HG03159 (cell line): ENCODE data around the gene AGTRAP.

Source experiments
- ATAC-seq: cut with Tn5 transposase; IDR thresholded peaks from one replicate; pipeline ENCODE4 v1.9.1; 2021; ENCODE audit warnings: mild to moderate bottlenecking, moderate library complexity; ENCODE audit not compliant: unreplicated experiment

AGTRAP gene

DNA sequence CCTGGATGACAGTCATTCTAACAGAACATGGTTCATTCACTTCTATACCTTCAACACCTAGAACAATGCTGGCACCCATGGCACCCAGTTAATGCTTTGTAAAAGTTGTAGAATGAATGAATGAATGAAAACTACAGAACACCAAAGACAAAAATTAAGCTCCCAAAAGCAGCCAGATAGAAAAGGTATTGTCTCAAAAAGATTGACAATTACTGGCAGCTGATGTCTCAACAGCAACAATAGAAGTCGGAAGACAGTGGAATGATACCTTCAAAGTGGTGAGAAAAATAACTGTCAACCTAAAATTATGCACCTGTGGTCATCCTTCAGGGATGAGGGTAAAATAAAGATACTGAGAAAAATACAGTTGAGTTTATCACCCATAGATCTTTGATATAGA, 21.1 kb downstream of the AGTRAP start:
- no peak for ATAC-seq

DNA sequence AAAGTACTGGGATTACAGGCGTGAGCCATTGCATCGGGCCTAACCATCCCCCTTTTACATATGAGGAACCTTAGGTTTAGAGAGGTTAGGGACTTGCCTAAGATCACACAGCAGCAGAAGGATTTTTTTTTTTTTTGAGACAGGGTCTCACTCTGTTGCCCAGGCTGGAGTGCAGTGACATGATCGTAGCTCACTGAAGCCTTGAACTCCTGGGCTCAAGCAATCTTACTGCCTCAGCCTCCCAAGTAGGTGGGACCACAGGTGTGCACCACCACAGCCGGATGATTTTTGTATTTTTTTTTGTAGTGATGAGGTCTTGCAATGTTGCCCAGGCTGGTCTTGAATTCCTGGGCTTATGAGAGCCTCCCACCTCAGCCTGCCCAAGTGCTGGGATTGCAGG, 23.9 kb downstream of the AGTRAP start:
- ATAC-seq, result no peak

DNA sequence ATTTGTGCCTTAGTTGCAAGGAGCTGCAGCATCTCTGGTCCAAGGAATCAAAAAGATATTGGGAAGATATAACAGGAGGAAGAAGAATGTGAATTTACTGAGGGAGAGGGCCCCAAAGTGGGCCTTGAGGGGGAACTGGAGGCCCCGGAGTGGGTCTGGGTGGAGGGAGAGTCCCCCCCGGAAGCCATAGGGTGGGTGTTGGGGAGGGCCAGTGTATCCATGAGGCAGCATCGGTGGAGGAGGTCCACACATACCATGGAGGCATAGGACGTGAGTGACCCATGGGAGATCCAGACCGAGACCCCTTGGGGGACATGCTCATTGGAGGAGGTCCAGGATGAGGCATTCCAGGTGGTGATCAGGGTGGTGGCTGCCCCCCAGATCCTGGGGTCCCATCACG, 25.3 kb downstream of the AGTRAP start:
- no peak for ATAC-seq

DNA sequence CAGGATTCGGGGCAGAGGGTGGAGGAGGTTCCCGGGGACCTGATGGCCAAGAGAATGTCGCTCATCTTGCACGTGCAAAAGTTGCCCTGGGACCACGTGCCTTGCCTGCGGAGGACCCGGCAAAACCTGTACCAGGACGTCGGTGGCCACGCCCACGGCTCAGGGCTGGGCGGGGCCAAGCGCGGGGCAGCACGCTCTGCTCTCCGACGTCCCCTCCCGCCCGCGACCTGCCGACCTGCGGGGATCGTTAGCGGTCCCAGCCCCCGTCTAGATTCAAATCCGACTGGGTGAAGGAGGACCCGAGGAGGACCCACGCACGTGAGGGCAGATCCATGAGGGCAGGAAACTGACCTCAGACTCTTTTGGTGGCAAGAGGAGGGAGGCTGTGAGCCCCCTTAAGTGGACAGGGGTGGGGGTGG, 26.1 kb downstream of the AGTRAP start, which contains the start of gene C1orf167:
Gene C1orf167 (plus strand): TSS at position 206 of the 419 bp plus-strand sequence. CDS start 2,208 bp downstream, outside the sequence.
- ATAC-seq, result no peak

- no peak for ATAC-seq
Observed at GRCh38 chr1:11764115-11764514, 28.2 kb downstream of the AGTRAP start.

- no peak for ATAC-seq
Observed at GRCh38 chr1:11764519-11764918, 28.6 kb downstream of the AGTRAP start.

DNA sequence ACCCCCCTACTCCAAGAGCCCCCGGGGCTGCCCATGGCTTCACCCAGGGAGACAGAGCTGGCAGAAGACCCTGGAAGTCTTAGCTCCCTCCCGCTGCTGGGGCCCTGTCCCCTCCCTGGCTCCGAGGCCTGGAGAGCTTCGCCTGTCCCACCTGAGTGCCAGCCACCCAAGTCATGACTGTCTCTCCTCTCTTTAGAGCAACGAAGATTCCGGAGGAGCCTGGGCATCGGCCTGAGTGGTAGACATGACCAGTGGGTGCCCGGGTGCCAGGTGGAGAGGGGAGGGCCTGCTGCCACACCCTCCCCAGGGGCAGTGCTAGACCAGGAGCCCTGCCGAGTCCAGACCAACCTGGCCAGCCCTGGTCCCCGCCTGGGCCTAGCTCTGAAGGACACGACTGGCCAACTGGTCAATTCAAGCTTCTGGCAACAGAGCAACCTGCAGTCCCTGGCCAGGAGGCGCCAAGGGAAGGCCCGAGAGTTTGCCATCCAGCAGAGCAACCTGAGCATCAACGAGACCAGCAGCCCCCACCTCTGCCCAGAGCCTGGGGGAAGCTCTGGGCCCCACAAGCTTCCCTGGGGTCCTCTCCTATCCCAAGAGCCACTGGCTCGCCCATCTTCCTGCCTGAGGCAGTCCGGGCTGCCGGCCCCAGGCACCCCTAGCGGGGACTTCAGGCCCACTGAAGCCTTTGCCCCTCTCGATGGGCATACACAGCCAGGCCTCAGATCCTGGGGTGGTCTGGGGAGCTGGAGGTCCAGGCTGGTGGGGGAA, 29.9 kb downstream of the AGTRAP start:
- no peak for ATAC-seq

GRCh38 chr1:11766429-11766776, 30.5 kb downstream of the AGTRAP start:
- no peak for ATAC-seq

- no peak for ATAC-seq
Observed at GRCh38 chr1:11767922-11768704, 32.2 kb downstream of the AGTRAP start.

- no peak for ATAC-seq
Observed at GRCh38 chr1:11768821-11769220, 32.9 kb downstream of the AGTRAP start.

- ATAC-seq, result no peak
Observed at GRCh38 chr1:11769274-11769673, 33.3 kb downstream of the AGTRAP start.

DNA sequence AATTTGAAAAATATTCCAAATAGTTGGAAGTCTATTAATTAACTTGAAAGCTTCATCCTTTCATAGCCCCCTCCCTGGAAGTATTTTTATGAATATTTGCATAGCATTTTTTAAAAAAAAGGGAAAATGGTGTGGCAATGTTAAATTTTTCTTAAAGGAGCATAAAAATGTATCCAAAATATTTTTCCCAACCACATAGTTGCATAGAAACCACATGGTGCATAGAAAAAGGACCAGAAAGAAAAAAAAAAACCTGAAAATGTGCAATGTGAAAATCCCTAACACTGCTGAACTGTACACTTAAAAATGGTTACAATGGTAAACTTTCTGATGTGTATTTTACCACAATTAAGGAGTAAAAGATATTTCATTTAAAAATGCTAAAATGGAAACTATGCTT, 34.1 kb downstream of the AGTRAP start:
- ATAC-seq, result no peak

- no peak for ATAC-seq
Observed at GRCh38 chr1:11771481-11772043, 35.6 kb downstream of the AGTRAP start.

- ATAC-seq, result no peak
Observed at GRCh38 chr1:11772458-11772857, 36.5 kb downstream of the AGTRAP start.

GRCh38 chr1:11774753-11775152, 38.8 kb downstream of the AGTRAP start:
- no peak for ATAC-seq

DNA sequence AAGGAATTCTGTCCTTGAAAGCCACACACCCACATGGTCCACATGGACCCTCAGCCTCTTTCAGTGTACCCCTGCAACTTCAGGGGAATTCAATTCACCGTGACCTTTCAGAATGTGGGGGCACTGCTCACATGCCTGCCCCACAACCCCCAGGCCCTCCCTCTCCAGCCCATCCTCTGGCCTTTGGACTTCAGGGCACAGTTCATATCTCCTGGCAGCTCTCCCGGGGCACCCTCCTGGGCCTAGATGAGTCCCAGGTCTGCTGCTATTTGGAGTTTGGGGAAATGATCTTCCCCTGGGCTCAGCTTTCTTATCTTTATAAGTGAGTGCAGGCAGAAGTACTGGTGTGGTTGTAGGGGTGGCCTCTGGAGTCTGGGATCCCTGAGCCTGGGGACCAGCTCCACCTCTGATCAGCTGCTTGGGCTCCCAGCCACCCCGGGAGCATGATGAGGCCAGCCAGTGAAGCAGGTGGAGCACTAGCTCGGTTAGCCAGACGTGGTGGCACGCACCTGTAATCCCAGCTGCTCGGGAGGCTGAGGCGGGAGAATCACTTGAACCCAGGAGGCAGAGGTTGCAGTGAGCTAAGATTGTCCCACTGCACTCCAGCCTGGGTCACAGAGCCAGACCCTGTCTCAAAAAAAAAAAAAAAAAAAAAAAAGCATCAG, 41.9 kb downstream of the AGTRAP start:
- ATAC-seq, result no peak

DNA sequence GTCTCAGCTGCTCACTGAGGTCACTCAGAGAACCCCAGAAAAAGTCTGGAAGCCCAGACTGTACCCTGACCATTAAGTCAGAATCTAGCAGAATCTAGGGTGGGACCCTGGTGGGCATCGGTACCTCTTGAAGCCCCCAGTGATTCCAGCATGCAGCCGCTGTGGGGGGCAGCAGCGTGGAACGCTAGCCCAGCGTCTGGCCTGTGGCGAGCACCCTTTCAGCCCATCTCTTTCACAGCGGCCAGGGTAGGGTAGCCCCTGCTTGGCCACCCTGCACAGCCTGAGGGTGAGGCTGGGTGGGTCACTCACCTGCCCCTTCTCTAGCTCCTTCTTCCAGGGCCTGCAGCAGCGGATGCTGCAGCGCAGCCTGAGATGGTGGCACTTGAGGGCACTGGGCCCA, 42.4 kb downstream of the AGTRAP start:
- no peak for ATAC-seq

DNA sequence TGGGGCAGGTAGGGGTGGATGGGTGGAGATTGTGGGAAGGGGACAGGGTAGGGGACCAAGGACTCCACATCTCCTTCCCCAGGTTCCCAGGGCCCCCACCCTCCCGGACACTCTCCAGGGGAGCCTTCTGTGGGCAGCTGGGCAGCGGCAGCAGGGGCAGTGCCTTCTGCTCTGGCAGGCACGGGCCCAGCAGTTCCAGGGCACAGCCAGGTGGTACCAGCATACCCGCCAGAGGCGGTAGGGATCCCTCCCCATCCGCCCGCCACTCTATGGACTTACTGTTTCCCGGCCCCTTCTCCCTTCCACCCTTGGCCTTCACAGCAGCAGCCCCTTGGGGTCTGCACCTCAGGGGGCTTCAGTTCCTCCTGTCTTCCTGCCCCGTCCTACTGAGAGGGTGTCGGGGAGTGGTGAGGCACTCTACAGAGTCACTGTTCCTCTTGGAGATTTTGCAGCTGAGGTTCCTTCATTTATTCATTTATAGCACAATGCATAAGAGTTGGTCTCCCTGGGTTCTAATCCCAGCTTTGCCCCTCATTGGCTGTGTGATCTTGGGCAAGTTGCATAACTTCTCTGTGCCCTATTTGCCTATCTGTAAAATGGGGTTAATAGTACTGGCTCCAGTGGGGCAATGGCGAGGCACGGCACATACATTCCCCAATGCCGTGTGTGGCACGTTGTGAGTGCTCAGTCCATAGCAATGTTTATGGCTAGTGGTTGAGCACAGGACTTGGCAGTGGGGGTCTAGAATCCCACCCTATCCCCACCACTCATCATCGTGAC, 43.1 kb downstream of the AGTRAP start:
- no peak for ATAC-seq

DNA sequence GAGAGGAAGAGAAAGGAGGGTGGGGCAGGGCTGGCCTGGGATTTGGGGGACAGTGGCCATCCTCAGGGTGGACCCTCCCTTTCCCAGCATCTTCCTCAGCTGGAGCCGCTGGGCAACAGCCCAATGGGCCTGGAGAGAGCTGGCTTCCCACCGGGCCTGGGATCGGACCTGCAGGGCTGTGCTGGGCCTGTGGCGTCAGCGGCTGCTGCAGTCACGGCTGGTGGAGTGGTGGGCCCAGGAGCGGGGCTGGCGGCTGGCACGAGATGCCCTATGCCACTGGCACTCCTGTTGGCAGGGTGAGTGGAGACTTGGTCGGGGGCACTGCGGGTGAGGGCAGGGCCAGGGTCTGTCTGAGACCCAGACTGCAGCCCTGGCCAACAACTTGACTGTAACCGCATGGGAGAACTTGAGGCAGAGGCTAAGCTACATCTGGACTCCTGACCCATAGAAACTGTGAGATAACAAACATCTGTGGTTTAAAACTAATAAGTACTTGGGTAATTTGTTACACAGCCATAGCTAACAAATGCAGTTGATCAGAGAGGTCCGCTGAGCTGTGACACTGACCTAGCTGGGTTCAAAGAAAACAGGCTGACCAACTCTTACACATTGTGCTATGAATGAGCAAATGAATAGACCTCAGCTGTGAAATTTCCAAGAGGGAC, 43.9 kb downstream of the AGTRAP start:
- ATAC-seq, result no peak
